Liver (tissue), 3 donors: ENCODE results near the gene CSF2.

Source experiments
- CTCF ChIP-seq: fragments of 150-350 bp; IDR thresholded peaks from 2 replicates; pipeline ENCODE4 v1.5.1; 2017; ENCODE audit warnings: improper control_type of control experiment, low read depth, low read length; ENCODE audit not compliant: missing input control
- EGR1 ChIP-seq, 2 donors: IDR thresholded peaks; 2 replicates each; pipeline ENCODE4 v1.6.1; 2016 to 2018; ENCODE audit warnings: antibody characterized with exemption in 2 of 2, low read depth in 2 of 2
- FOXA1 ChIP-seq: IDR thresholded peaks from 2 replicates; pipeline ENCODE4 v1.6.1; 2016; ENCODE audit warnings: antibody characterized with exemption
- GABPA ChIP-seq, 2 donors: IDR thresholded peaks in 1 of 2; conservative IDR thresholded peaks in 1 of 2; 2 replicates each; pipeline ENCODE4 v1.6.1; 2016; ENCODE audit warnings: antibody characterized with exemption in 2 of 2, mild to moderate bottlenecking in 1 of 2, moderate library complexity in 1 of 2
- HNF4A ChIP-seq, 2 donors: conservative IDR thresholded peaks; 2 replicates each; pipeline ENCODE4 v1.6.1; 2016; ENCODE audit warnings: antibody characterized with exemption in 2 of 2, mild to moderate bottlenecking in 2 of 2
- JUND ChIP-seq, 2 donors: IDR thresholded peaks; 2 replicates each; pipeline ENCODE4 v1.6.1; 2016; ENCODE audit warnings: antibody characterized with exemption in 2 of 2
- RAD21 ChIP-seq, 2 donors: IDR thresholded peaks; 2 replicates each; pipeline ENCODE4 v1.6.1; 2016; ENCODE audit warnings: antibody characterized with exemption in 2 of 2, mild to moderate bottlenecking in 2 of 2
- SP1 ChIP-seq: IDR thresholded peaks from 2 replicates; pipeline ENCODE4 v1.6.1; 2018; ENCODE audit warnings: antibody characterized with exemption, mild to moderate bottlenecking
- TAF1 ChIP-seq: conservative IDR thresholded peaks from 2 replicates; pipeline ENCODE4 v1.6.1; 2016; ENCODE audit warnings: antibody characterized with exemption, mild to moderate bottlenecking
- YY1 ChIP-seq: IDR thresholded peaks from 2 replicates; pipeline ENCODE4 v1.6.1; 2016; ENCODE audit warnings: antibody characterized with exemption, mild to moderate bottlenecking
- TF ChIP-seq, protein P1 (sequence below): IDR thresholded peaks from 2 replicates; pipeline ENCODE4 v1.6.1; 2016; ENCODE audit warnings: antibody characterized with exemption, mild to moderate bottlenecking
- TF ChIP-seq, protein P2 (sequence below): IDR thresholded peaks from 2 replicates; pipeline ENCODE4 v1.6.1; 2016; ENCODE audit warnings: antibody characterized with exemption
- TF ChIP-seq, protein P3 (sequence below): IDR thresholded peaks from 2 replicates; pipeline ENCODE4 v1.6.1; 2016; ENCODE audit warnings: antibody characterized with exemption
- TF ChIP-seq, protein P4 (sequence below): IDR thresholded peaks from 2 replicates; pipeline ENCODE4 v1.6.1; 2016; ENCODE audit warnings: antibody characterized with exemption
- donor health status: healthy.
- donor health status: healthy.

DNA sequence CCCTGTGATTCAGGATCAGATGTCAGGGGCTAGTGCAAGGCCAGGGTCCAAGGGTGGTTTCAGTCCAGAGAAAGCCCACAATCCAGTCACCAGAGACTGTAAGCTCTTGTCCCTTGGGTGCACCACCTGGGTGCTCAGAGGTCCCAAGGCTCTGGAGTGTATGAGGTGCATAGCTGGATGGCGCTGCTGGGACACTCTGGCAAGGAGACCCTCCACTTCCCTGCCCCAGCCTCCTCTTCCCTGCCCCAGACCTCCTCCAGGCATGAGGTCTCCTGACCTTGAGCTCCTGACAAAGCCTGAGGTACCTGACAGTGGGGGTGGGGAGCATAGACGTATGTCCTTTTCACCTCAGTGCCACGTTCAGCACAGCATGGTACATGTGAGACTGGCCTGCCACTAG lies 7.0 kb downstream of the CSF2 start:
- TF ChIP-seq CTCF, result no peak
- TF ChIP-seq, protein P1, sequence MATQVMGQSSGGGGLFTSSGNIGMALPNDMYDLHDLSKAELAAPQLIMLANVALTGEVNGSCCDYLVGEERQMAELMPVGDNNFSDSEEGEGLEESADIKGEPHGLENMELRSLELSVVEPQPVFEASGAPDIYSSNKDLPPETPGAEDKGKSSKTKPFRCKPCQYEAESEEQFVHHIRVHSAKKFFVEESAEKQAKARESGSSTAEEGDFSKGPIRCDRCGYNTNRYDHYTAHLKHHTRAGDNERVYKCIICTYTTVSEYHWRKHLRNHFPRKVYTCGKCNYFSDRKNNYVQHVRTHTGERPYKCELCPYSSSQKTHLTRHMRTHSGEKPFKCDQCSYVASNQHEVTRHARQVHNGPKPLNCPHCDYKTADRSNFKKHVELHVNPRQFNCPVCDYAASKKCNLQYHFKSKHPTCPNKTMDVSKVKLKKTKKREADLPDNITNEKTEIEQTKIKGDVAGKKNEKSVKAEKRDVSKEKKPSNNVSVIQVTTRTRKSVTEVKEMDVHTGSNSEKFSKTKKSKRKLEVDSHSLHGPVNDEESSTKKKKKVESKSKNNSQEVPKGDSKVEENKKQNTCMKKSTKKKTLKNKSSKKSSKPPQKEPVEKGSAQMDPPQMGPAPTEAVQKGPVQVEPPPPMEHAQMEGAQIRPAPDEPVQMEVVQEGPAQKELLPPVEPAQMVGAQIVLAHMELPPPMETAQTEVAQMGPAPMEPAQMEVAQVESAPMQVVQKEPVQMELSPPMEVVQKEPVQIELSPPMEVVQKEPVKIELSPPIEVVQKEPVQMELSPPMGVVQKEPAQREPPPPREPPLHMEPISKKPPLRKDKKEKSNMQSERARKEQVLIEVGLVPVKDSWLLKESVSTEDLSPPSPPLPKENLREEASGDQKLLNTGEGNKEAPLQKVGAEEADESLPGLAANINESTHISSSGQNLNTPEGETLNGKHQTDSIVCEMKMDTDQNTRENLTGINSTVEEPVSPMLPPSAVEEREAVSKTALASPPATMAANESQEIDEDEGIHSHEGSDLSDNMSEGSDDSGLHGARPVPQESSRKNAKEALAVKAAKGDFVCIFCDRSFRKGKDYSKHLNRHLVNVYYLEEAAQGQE, result no peak
- TF ChIP-seq, protein P2, sequence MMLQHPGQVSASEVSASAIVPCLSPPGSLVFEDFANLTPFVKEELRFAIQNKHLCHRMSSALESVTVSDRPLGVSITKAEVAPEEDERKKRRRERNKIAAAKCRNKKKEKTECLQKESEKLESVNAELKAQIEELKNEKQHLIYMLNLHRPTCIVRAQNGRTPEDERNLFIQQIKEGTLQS, result no peak
- no peak for TF ChIP-seq SP1
- no peak for TF ChIP-seq RAD21 (IDR thresholded peaks at IDR 0.05)
- no peak for TF ChIP-seq YY1
- no peak for TF ChIP-seq TAF1
- TF ChIP-seq, protein P3, sequence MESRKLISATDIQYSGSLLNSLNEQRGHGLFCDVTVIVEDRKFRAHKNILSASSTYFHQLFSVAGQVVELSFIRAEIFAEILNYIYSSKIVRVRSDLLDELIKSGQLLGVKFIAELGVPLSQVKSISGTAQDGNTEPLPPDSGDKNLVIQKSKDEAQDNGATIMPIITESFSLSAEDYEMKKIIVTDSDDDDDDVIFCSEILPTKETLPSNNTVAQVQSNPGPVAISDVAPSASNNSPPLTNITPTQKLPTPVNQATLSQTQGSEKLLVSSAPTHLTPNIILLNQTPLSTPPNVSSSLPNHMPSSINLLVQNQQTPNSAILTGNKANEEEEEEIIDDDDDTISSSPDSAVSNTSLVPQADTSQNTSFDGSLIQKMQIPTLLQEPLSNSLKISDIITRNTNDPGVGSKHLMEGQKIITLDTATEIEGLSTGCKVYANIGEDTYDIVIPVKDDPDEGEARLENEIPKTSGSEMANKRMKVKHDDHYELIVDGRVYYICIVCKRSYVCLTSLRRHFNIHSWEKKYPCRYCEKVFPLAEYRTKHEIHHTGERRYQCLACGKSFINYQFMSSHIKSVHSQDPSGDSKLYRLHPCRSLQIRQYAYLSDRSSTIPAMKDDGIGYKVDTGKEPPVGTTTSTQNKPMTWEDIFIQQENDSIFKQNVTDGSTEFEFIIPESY, result no peak
- TF ChIP-seq JUND (IDR thresholded peaks at IDR 0.05), result no peak
- TF ChIP-seq FOXA1, result no peak
- no peak for TF ChIP-seq GABPA (IDR thresholded peaks at IDR 0.05 in 1 of 2, conservative IDR thresholded peaks at IDR 0.05 in 1 of 2)
- TF ChIP-seq EGR1 (IDR thresholded peaks at IDR 0.05; ENCODE audit: low read depth in 2 of 2), result no peak
- TF ChIP-seq, protein P4, sequence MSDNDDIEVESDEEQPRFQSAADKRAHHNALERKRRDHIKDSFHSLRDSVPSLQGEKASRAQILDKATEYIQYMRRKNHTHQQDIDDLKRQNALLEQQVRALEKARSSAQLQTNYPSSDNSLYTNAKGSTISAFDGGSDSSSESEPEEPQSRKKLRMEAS, result no peak
- no peak for TF ChIP-seq HNF4A (conservative IDR thresholded peaks at IDR 0.05)
